A549 (cell line): ENCODE measurements around the gene MLLT10.

Source experiments
- CTCF ChIP-seq: fragments of >200 bp; sonication (Bioruptor Twin); formaldehyde crosslinking; IDR thresholded peaks from 3 replicates; pipeline ENCODE4 v1.5.1; 2016
- EP300 ChIP-seq, 2 experiments: fragments of >200 bp; sonication (Bioruptor Twin); formaldehyde crosslinking; IDR thresholded peaks; 2 replicates in 1 of 2; 3 replicates in 1 of 2; pipeline ENCODE4 v1.6.1; 2016 to 2017
- HMGXB4 ChIP-seq: fragments of 250-450 bp; sonication (Bioruptor Pico); IDR thresholded peaks from 2 replicates; pipeline ENCODE4 v1.5.0; 2021; ENCODE audit warnings: mild to moderate bottlenecking, moderate library complexity, borderline replicate concordance
- MAX ChIP-seq: IDR thresholded peaks from 2 replicates; pipeline ENCODE4 v1.6.1; 2012
- PHF8 ChIP-seq: fragments of 200-600 bp; sonication (generic); IDR thresholded peaks from 2 replicates; pipeline ENCODE4 v1.6.1; 2016; ENCODE audit warnings: low read depth, mild to moderate bottlenecking, antibody characterized with exemption, moderate library complexity, borderline replicate concordance
- POLR2A ChIP-seq: IDR thresholded peaks from 2 replicates; pipeline ENCODE4 v1.6.1; 2012; ENCODE audit warnings: mild to moderate bottlenecking, low read length
- RAD21 ChIP-seq, 2 experiments: fragments of >200 bp in 1 of 2; sonication (Bioruptor Twin) in 1 of 2; formaldehyde crosslinking in 1 of 2; IDR thresholded peaks in 1 of 2; conservative IDR thresholded peaks in 1 of 2; 2 replicates in 1 of 2; 3 replicates in 1 of 2; pipeline ENCODE4 v1.6.1; 2012 to 2018; ENCODE audit warnings: inconsistent platforms in 1 of 2
- RFX5 ChIP-seq: fragments of 450-650 bp; IDR thresholded peaks from 2 replicates; pipeline ENCODE4 v1.7.1; 2014; ENCODE audit warnings: antibody characterized with exemption, mild to moderate bottlenecking, moderate library complexity
- SMC3 ChIP-seq: fragments of >200 bp; sonication (Bioruptor Twin); formaldehyde crosslinking; IDR thresholded peaks from 3 replicates; pipeline ENCODE4 v1.6.1; 2018; ENCODE audit warnings: inconsistent platforms
- TP53 ChIP-seq: fragments of 250-450 bp; sonication (Bioruptor Pico); IDR thresholded peaks from 2 replicates; pipeline ENCODE4 v1.5.0; 2021; ENCODE audit warnings: mild to moderate bottlenecking, moderate library complexity
- USF2 ChIP-seq: fragments of 450-650 bp; IDR thresholded peaks from 2 replicates; pipeline ENCODE4 v1.6.1; 2014; ENCODE audit warnings: antibody characterized with exemption
- ZC3H11A ChIP-seq: fragments of 450-650 bp; IDR thresholded peaks from 2 replicates; pipeline ENCODE4 v1.6.1; 2014; ENCODE audit warnings: antibody characterized with exemption, mild to moderate bottlenecking

GRCh38 chr10:21600804-21601433 is 66.9 kb downstream of the MLLT10 start:
- no peak for TF ChIP-seq CTCF
- no peak for TF ChIP-seq USF2
- TF ChIP-seq TP53: no peak
- TF ChIP-seq PHF8: no peak
- no peak for TF ChIP-seq MAX
- TF ChIP-seq RAD21 (conservative IDR thresholded peaks at IDR 0.05 in 1 of 2, IDR thresholded peaks at IDR 0.05 in 1 of 2): no peak
- no peak for TF ChIP-seq POLR2A
- no peak for TF ChIP-seq SMC3
- no peak for TF ChIP-seq EP300 (IDR thresholded peaks at IDR 0.05)
- no peak for TF ChIP-seq ZC3H11A
- no peak for TF ChIP-seq HMGXB4 (CRISPR knock-in tag)
- TF ChIP-seq RFX5: no peak
